ENCODE data around the gene EYA4. TPM values are rescaled to one million over a fixed set of nuclear protein-coding genes. Genes with fewer than 3 reads are reported as not detected.

Gene EYA4
- total RNA-seq, 1 donor from 2014 or later = 0.40 TPM

DNA sequence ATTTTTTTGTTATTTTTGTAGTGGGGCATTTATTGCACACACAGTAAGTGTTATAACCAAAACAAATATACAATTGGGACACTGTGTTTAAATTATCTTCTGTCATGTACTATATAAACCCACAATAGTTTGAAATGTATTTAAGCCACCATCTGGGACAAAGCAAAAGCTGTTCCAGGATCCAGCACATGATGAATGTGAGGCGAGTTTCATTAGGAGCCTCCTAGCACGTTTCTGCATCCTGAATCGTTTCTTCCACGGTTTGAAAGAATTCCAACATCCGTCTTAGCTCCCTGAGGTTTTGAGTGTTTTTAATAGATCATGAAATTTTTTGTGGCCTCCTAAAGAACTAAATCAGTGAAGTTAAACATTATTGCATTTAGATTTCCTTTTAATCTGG is 65.8 kb downstream of the EYA4 start:
- Mint-ChIP-seq H3K9me3 (peaks cover 4% of the 10 kb centered on the region), H3K27ac (no peak overlapping the region), H3K4me3 (no peak overlapping the region), H3K36me3 (ENCODE audit: low read depth) (no peaks in the 10 kb centered on the region), H3K27me3 (peaks cover 4% of the 10 kb centered on the region), H3K4me1 (no peaks in the 10 kb centered on the region)
- DNase-seq (no peak), ATAC-seq (ENCODE audit: low read depth) (no peak)
- ChIA-PET POLR2A (no interaction called here), CTCF (no interaction called here)
- intact Hi-C loops (cut with micrococcal nuclease) = no loop called here
- TF ChIP-seq CTCF (IDR thresholded peaks at IDR 0.05) = no peak

GRCh38 chr6:133309579-133309978 is 68.4 kb downstream of the EYA4 start:
- Mint-ChIP-seq H3K36me3 (ENCODE audit: low read depth) (no peaks in the 10 kb centered on the region), H3K4me1 (no peaks in the 10 kb centered on the region), H3K27ac (no peak overlapping the region), H3K27me3 (peaks cover 4% of the 10 kb centered on the region), H3K4me3 (no peak overlapping the region), H3K9me3 (peaks cover 4% of the 10 kb centered on the region)
- POLR2A ChIA-PET = no interaction called here
- no peak for DNase-seq
- no peak for TF ChIP-seq CTCF (IDR thresholded peaks at IDR 0.05)
- intact Hi-C loops (cut with micrococcal nuclease) = no loop called here
- no peak for ATAC-seq (ENCODE audit: low read depth)
- CTCF ChIA-PET = no interaction called here

- Mint-ChIP-seq H3K27me3 (peaks cover 8% of the 10 kb centered on the region), H3K36me3 (ENCODE audit: low read depth) (no peaks in the 10 kb centered on the region), H3K9me3 (peaks cover 4% of the 10 kb centered on the region), H3K4me1 (no peaks in the 10 kb centered on the region), H3K27ac (no peak overlapping the region), H3K4me3 (no peak overlapping the region)
- ChIA-PET POLR2A (no interaction called here), CTCF (interaction anchor here (1.2 kb wide), 1 partner anchor 784 kb away, joined by 4 read pairs; no protein-coding TSS in a partner anchor)
- ATAC-seq (ENCODE audit: low read depth) (no peak), DNase-seq (no peak)
- TF ChIP-seq CTCF (IDR thresholded peaks at IDR 0.05) = no peak
- intact Hi-C loops (cut with micrococcal nuclease) = no loop called here
These were observed 70.8 kb downstream of the EYA4 start for GRCh38 chr6:133312006-133312405.

GRCh38 chr6:133313068-133313467 is 71.9 kb downstream of the EYA4 start:
- ATAC-seq (ENCODE audit: low read depth) (no peak), DNase-seq (no peak)
- no peaks in the 10 kb centered on the region for H3K4me1 Mint-ChIP-seq
- no peak for TF ChIP-seq CTCF (IDR thresholded peaks at IDR 0.05)
- H3K36me3 Mint-ChIP-seq (ENCODE audit: low read depth) = no peaks in the 10 kb centered on the region
- intact Hi-C loops (cut with micrococcal nuclease) = no loop called here
- peaks cover under 1% of the 10 kb centered on the region for H3K9me3 Mint-ChIP-seq
- peaks cover 8% of the 10 kb centered on the region for H3K27me3 Mint-ChIP-seq
- ChIA-PET POLR2A (no interaction called here), CTCF (no interaction called here)
- no peak overlapping the region for H3K27ac Mint-ChIP-seq
- no peak overlapping the region for H3K4me3 Mint-ChIP-seq

GRCh38 chr6:133314947-133315346 is 73.8 kb downstream of the EYA4 start:
- no peak for ATAC-seq (ENCODE audit: low read depth)

More at GRCh38 chr6:133314947-133315346, 73.8 kb downstream of the EYA4 start:
- intact Hi-C loops (cut with micrococcal nuclease) = no loop called here
- POLR2A ChIA-PET = no interaction called here
- CTCF ChIA-PET = no interaction called here
- Mint-ChIP-seq H3K4me3 (no peak overlapping the region), H3K27ac (no peak overlapping the region), H3K36me3 (ENCODE audit: low read depth) (no peaks in the 10 kb centered on the region), H3K27me3 (peaks cover 8% of the 10 kb centered on the region), H3K4me1 (no peaks in the 10 kb centered on the region), H3K9me3 (no peaks in the 10 kb centered on the region)
- no peak for TF ChIP-seq CTCF (IDR thresholded peaks at IDR 0.05)
- no peak for DNase-seq
